Mucosa of rectum (tissue), 2 donors: ENCODE measurements around the gene NPM3.

ENCODE experiments used
- H3K27ac ChIP-seq, 2 donors: one replicate each; pipeline ENCODE4 v1.7.0; 2013; ENCODE audit warnings: inconsistent platforms in 2 of 2, low read depth in 2 of 2, low read length in 2 of 2
- H3K27me3 ChIP-seq, 2 donors: one replicate each; pipeline ENCODE4 v1.7.0; 2013; ENCODE audit warnings: low read length in 2 of 2; ENCODE audit not compliant: control insufficient read depth in 2 of 2, insufficient read depth in 2 of 2
- H3K36me3 ChIP-seq, 2 donors: one replicate each; pipeline ENCODE4 v1.7.0; 2013; ENCODE audit warnings: low read length in 2 of 2; ENCODE audit not compliant: control insufficient read depth in 2 of 2, insufficient read depth in 2 of 2
- H3K4me1 ChIP-seq, 2 donors: one replicate each; pipeline ENCODE4 v1.7.0; 2013; ENCODE audit warnings: low read length in 2 of 2, mild to moderate bottlenecking in 1 of 2; ENCODE audit not compliant: control insufficient read depth in 2 of 2, insufficient read depth in 2 of 2
- H3K4me3 ChIP-seq, 2 donors: one replicate each; pipeline ENCODE4 v1.7.0; 2013; ENCODE audit warnings: low read length in 2 of 2
- H3K9ac ChIP-seq, 2 donors: one replicate each; pipeline ENCODE4 v1.7.0; 2013; ENCODE audit warnings: low read length in 2 of 2, low read depth in 1 of 2, mild to moderate bottlenecking in 1 of 2
- H3K9me3 ChIP-seq, 2 donors: one replicate each; pipeline ENCODE4 v1.7.0; 2013; ENCODE audit warnings: low read length in 2 of 2; ENCODE audit not compliant: control insufficient read depth in 2 of 2
- donor health status: healthy.
- donor health status: Normal muscosa, but diverticular disease.

Gene NPM3

DNA sequence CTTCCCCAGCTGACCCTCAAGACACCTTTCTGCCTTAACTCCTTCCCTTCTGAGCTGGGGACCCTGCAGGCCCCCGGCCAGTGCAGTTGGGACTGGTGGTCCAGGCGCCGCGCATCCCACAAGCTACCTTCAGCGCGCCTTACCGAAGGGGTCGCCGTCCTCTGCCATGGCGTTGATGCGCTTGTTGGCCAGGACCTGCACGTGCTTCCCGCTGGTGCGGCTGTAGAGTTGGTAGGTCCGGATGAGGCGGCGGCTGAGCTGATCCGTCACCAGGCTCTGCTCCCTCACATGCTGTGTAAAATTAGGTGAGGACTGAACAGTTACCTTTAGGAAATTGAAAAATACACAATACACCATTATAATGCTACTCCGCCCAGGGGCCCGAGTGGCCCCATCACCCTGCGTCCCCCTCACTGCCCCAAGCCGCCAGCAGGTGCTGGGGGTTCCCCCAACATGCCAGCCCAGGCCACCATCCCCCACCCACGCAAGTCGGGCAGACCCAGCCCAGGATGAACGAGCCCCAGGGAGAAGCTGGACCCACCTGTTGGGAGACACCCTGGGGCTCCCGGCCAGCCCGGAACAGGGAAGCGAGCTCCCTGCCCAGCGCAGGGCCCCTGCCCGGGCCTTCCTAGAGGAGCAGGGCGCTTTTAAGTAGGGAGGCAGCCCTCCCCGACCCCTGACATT is 8.5 kb downstream of the NPM3 start:
- no peak overlapping the region for H3K4me3 ChIP-seq
- peaks cover 46 to 49% of the 10 kb centered on the region in 2 donors for H3K27me3 ChIP-seq

DNA sequence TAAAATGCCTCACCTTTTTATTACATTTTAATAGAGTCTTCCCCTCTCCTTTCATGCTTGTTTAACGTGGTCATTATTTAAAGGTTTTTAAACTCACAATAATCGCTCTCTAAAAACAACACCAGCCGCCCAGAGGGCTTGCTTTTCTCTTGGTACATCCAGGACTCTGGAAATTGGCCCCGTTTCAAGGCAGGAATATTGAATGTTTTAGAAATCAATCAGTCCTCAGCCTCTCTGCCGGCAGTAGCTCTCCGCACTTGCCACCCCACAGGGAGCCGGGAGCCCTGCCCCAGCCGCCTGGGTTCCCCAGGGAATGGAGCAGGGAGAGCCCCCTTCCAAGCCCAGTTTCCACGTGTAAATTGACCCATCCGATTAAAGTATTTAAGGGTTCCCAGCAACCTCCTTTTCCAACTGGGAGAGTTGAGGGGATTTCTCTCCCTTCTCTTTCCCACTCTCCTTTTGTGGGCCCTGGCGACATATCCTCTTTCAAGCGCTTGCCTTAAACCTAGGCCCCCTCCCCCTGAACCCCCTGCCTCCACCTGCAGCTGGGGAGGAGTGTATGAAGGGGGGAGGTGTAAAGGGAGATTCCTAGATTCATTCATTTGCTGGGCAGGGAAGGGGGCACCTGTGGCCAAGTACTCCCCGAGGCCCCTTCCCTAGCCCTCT is 9.2 kb downstream of the NPM3 start:
- no peak overlapping the region for H3K9ac ChIP-seq
- no peaks in the 10 kb centered on the region for H3K9me3 ChIP-seq
- H3K4me3 ChIP-seq, result no peak overlapping the region
- peaks cover 49 to 50% of the 10 kb centered on the region in 2 donors for H3K27me3 ChIP-seq
- no peak overlapping the region for H3K27ac ChIP-seq
- H3K4me1 ChIP-seq, result peaks cover 11 to 24% of the 10 kb centered on the region in 2 donors
- no peaks in the 10 kb centered on the region for H3K36me3 ChIP-seq

More for the DNA sequence above, 8.5 kb downstream of the NPM3 start:
- Histone ChIP-seq H3K27ac (no peak overlapping the region), H3K4me1 (peaks cover 16 to 31% of the 10 kb centered on the region in 2 donors), H3K9ac (no peak overlapping the region), H3K36me3 (no peaks in the 10 kb centered on the region), H3K9me3 (no peaks in the 10 kb centered on the region)

DNA sequence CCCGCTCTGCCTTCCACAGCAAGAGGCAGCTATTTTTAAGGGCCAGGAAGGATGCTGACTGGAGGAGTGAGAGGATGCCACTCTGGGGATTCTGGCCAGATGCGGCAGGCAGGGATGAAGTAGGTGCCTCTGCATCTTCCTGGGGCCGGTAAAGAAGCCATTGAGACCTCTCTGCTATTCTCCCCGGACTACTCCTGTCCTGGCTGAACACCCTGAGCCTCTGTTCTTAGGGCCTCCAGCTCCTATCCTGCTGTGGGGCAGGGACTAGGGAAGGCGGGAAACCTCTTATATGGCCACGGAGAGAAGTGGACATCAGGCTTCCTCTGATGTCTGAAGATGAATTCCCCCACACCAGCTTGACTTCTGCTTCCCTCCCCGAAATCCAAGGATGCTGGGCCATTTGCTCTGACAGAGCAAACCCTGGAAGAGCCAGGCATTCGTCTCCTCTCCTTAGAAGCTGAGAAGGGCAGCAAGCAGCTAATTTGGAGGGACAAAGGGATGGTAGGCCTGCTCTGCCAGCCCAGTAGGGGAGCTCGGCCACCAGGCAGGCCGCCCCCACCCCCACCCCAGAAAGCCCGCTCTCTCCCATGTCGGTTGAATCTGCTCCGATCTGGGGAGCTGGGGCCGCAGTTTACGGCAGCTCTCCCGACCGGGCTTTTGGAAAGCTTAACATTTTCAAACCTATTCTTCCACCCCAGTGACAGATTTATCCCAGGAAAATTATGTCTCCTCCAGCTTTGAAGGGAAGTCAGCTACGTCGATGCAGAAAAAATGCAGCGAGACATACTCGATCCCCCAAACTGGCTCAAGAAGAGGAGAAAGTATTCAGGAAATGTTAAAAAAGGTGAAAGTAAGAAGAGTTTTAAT is 10.1 kb downstream of the NPM3 start:
- Histone ChIP-seq H3K27ac (no peak overlapping the region), H3K4me1 (peaks cover 3 to 15% of the 10 kb centered on the region in 2 donors), H3K9me3 (no peaks in the 10 kb centered on the region), H3K27me3 (peaks cover 54 to 55% of the 10 kb centered on the region in 2 donors), H3K4me3 (no peak overlapping the region), H3K36me3 (no peaks in the 10 kb centered on the region), H3K9ac (no peak overlapping the region)

- Histone ChIP-seq H3K9ac (no peak overlapping the region), H3K4me3 (no peak overlapping the region), H3K27me3 (peaks cover 49 to 62% of the 10 kb centered on the region in 2 donors), H3K36me3 (no peaks in the 10 kb centered on the region), H3K4me1 (peaks cover 0 to 8% of the 10 kb centered on the region in 2 donors), H3K27ac (no peak overlapping the region), H3K9me3 (no peaks in the 10 kb centered on the region)
These were observed 11.0 kb downstream of the NPM3 start for GRCh38 chr10:101772017-101772894.

DNA sequence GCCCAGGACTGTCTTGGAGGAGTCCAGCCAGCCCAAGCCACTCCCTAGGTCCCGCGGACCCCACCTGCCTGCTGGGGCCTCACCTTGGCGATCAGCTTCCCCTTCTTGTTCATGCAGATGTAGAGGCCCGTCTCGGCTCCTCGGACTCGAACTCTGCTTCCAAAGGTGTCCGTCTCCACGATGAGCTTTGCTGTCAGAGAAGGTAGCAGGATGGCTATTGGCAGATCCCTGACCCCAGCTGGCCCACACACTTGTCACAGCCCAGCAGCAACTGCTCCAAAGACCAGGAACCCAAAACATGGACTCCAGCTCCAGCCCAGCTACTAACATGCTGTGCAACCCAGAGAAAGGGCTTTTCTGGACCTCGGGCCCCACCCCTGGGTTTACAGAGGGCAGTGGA is 11.9 kb downstream of the NPM3 start:
- Histone ChIP-seq H3K27me3 (peaks cover 43 to 56% of the 10 kb centered on the region in 2 donors), H3K9me3 (no peaks in the 10 kb centered on the region), H3K9ac (no peak overlapping the region), H3K4me3 (no peak overlapping the region), H3K4me1 (peaks cover 0 to 8% of the 10 kb centered on the region in 2 donors), H3K27ac (no peak overlapping the region), H3K36me3 (no peaks in the 10 kb centered on the region)

DNA sequence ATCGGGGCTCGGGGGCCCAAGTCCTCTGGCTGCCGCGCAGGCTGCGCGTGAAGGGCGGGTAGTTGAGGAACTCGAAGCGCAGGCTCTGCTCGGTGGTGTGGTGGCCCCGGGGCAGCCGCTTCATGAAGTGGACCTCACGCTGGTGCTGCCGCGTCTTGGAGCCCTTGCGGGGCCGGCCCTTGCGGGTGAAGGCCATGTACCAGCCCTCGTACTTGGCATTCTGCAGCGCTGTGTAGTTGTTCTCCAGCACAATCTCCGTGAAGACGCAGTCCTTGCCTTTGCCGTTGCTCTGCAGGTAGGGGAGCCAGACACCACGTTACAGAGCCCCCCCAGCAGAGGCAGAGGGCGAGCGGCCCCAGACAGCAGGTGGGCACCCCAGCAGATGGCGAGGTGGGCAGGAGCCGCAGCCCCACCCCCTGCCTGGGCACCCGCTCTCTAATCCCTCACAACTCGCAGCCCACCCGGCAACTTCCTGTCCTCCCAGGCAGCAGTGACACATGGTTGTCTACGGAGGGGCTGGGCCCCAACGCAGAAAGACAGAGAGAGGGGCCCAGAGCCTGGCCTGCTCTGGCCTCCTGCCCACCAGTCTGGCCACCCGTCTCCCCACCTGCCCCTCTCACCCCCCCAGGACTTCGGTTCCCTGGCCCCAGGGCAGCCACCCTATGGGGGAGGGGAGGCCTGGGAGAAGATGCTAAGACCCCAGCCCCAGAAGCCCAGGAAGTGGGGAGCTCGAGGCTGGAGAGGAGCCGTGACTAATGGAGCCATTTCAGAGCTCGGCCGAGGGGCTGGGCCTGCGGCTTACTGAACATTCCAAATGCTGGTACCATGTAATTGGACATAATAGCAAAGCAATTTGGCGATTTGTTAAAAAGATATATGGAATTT is 12.7 kb downstream of the NPM3 start:
- H3K27ac ChIP-seq, result no peak overlapping the region
- no peak overlapping the region for H3K9ac ChIP-seq
- H3K36me3 ChIP-seq, result no peaks in the 10 kb centered on the region
- no peak overlapping the region for H3K4me3 ChIP-seq
- no peaks in the 10 kb centered on the region for H3K9me3 ChIP-seq
- peaks cover 0 to 8% of the 10 kb centered on the region in 2 donors for H3K4me1 ChIP-seq
- peaks cover 43 to 59% of the 10 kb centered on the region in 2 donors for H3K27me3 ChIP-seq

DNA sequence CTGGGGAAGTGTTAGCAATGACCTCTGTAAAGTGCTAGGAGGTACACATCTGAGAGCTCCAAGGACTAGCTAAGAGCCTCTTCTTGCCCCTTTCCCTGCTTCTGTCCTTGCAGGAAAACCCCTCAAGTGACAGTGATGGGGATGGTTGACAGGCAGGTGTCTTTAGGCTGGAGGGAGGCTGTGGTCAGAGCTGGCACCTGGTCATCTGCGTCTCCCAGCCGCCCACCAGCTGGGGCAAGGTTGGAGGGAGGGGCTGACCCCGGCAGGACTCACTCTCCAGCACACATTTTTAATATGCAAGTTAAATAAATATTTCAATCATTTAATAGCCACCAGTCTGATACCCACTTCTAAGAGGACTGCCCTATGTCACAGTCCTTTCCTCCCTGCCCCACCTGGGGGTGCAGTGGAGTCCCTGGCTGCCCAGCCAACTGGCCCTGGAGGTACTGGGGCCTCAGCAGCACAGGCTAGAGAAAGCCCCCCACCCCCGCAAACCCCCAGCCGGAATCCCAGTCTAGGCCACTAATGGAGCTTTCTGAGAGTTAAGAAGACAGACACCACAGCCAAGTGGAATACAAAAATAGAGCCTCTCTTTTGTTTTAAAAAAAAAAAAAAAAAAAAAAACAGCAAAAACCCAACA is 13.6 kb downstream of the NPM3 start:
- Histone ChIP-seq H3K4me1 (no peaks in the 10 kb centered on the region), H3K9ac (no peak overlapping the region), H3K27ac (no peak overlapping the region), H3K36me3 (no peaks in the 10 kb centered on the region), H3K27me3 (peaks cover 41 to 58% of the 10 kb centered on the region in 2 donors), H3K9me3 (no peaks in the 10 kb centered on the region), H3K4me3 (no peak overlapping the region)

- Histone ChIP-seq H3K27me3 (peaks cover 36 to 50% of the 10 kb centered on the region in 2 donors), H3K27ac (no peak overlapping the region), H3K9ac (no peak overlapping the region), H3K4me1 (no peaks in the 10 kb centered on the region), H3K4me3 (no peak overlapping the region), H3K36me3 (no peaks in the 10 kb centered on the region), H3K9me3 (no peaks in the 10 kb centered on the region)
These were observed 14.5 kb downstream of the NPM3 start for GRCh38 chr10:101768791-101769170.
